ENCODE measurements around the gene CCDC38. TPM values are rescaled to one million over a fixed set of nuclear protein-coding genes. Genes with fewer than 3 reads are reported as not detected.

CCDC38 gene
- total RNA-seq, 4 donors from 2014 or later: 0.17 TPM; not detected in 3

DNA sequence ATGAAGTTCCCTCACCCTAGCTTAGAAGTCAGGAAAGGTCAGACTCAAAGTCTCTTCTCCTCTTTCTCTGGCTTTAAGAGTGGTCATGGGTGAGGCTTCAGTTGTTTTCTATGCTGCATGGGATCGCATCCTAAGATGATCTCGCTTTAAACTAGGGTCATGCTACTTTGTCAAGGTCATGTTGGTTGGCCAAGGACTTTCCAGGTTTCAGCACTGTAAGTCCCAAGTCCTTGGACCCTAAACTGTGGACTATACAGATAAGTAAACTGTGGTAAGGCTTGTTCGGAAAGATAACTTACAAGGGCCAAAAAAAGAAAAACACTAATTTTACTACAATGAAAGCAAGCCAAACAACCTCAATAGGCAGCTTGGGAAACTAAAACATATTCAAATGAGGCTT lies 36.4 kb upstream of the CCDC38 start:
- no peak overlapping the region for H3K27ac ChIP-seq (replicated peaks in 1 of 4)
- H3K4me3 ChIP-seq: no peak overlapping the region
- 98% methylated on average over 3 of the region's 3 CpGs for whole genome bisulfite sequencing

DNA sequence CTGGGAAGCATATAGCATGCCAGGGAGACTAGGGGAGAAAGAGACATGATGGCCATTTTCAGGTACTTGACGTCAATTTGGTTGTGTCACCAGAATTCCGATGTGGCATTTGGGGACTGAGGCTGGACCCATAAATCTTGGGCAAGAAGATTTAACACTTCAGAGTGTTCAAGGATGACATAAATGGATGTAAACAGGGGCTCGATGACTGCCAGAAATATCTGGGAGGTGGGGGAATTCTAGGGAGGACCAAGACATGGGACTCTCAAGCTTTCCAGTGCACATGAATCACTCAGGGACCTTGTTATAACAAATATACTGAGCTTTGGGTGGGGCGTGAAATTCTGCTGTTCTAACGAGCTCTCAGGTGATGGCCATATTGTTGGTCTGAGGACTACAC lies 35.9 kb upstream of the CCDC38 start:
- Histone ChIP-seq H3K27me3 (no peaks in the 10 kb centered on the region), H3K27ac (replicated peaks in 1 of 4) (no peak overlapping the region), H3K4me1 (no peaks in the 10 kb centered on the region), H3K9me3 (no peaks in the 10 kb centered on the region), H3K36me3 (no peaks in the 10 kb centered on the region), H3K4me3 (no peak overlapping the region)
- 88% methylated on average over 5 of the region's 5 CpGs for WGBS
- TF ChIP-seq POLR2A (IDR thresholded peaks at IDR 0.05; ENCODE audit: low read depth) (no peak), POLR2AphosphoS5 (IDR thresholded peaks at IDR 0.05) (no peak), EP300 (IDR thresholded peaks at IDR 0.05) (no peak)
- TF ChIP-seq, protein P1, sequence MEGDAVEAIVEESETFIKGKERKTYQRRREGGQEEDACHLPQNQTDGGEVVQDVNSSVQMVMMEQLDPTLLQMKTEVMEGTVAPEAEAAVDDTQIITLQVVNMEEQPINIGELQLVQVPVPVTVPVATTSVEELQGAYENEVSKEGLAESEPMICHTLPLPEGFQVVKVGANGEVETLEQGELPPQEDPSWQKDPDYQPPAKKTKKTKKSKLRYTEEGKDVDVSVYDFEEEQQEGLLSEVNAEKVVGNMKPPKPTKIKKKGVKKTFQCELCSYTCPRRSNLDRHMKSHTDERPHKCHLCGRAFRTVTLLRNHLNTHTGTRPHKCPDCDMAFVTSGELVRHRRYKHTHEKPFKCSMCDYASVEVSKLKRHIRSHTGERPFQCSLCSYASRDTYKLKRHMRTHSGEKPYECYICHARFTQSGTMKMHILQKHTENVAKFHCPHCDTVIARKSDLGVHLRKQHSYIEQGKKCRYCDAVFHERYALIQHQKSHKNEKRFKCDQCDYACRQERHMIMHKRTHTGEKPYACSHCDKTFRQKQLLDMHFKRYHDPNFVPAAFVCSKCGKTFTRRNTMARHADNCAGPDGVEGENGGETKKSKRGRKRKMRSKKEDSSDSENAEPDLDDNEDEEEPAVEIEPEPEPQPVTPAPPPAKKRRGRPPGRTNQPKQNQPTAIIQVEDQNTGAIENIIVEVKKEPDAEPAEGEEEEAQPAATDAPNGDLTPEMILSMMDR (IDR thresholded peaks at IDR 0.05): no peak
- DNase-seq (ENCODE audit: extremely low spot score): no peak
- intact Hi-C loops (cut with DNase I): no loop called here

More for the DNA sequence above, 36.4 kb upstream of the CCDC38 start:
- no peaks in the 10 kb centered on the region for H3K27me3 ChIP-seq
- H3K36me3 ChIP-seq: no peaks in the 10 kb centered on the region
- H3K9me3 ChIP-seq: no peaks in the 10 kb centered on the region
- TF ChIP-seq POLR2AphosphoS5 (IDR thresholded peaks at IDR 0.05) (no peak), EP300 (IDR thresholded peaks at IDR 0.05) (no peak), POLR2A (IDR thresholded peaks at IDR 0.05; ENCODE audit: low read depth) (no peak)
- TF ChIP-seq, protein P1 (IDR thresholded peaks at IDR 0.05): no peak
- intact Hi-C loops (cut with DNase I): no loop called here
- H3K4me1 ChIP-seq: no peaks in the 10 kb centered on the region
- no peak for DNase-seq (ENCODE audit: extremely low spot score)

DNA sequence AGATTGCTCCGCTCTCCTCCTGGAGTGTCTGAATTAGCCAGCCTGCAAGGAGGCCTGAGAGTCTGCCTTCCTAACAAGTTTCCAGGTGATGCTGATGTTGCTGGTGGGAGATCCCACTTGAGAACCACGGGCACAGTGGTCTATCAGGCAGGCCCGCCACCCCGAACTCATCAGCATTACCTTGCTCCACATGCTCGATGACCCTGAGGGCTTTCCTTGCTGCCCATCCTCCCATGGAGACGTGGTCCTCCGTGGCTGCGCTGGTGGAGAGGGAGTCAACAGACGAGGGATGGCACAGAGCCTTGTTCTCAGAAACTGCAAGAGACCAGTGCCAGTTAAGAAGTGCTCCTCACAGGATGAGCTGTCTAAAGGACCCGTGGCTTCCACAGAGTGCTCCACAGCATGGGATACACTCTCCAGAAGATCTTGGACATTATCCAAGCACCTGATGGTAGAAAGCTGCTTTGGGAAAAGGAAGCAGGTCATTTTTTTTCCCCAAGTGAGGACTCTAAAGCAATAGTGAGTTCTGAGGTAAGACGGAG lies 35.4 kb upstream of the CCDC38 start:
- Histone ChIP-seq H3K27me3 (no peaks in the 10 kb centered on the region), H3K36me3 (no peaks in the 10 kb centered on the region), H3K9me3 (no peaks in the 10 kb centered on the region), H3K4me1 (no peaks in the 10 kb centered on the region), H3K4me3 (no peak overlapping the region), H3K27ac (replicated peaks in 1 of 4) (no peak overlapping the region)
- 83% methylated on average over 11 of the region's 11 CpGs for WGBS
- no peak for DNase-seq (ENCODE audit: extremely low spot score)
- intact Hi-C loops (cut with DNase I): no loop called here
- TF ChIP-seq POLR2AphosphoS5 (IDR thresholded peaks at IDR 0.05) (no peak), POLR2A (IDR thresholded peaks at IDR 0.05; ENCODE audit: low read depth) (no peak), EP300 (IDR thresholded peaks at IDR 0.05) (no peak)
- TF ChIP-seq, protein P1 (IDR thresholded peaks at IDR 0.05): no peak

DNA sequence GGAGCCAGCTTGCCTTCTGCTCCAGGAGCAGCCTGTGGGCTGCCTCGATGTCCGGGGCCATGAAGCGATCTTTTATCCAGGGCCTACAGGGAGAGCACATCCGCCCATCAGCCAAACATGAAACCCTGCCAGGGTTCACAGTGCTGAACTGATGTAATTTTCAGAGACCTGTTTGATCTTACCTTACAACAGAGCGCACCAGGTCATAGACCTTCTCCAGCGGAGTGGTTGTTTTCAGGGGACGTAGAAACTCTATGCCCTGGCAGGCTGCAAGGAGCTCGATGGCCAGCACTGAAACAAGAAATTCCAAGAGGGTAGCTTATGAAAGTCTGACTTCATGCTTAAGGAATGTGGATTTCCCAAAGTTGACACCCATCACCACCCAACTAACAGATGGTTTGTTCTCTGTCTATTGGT lies 34.0 kb upstream of the CCDC38 start:
- DNase-seq (ENCODE audit: extremely low spot score): no peak
- no peaks in the 10 kb centered on the region for H3K9me3 ChIP-seq
- 94% methylated on average over 7 of the region's 8 CpGs for WGBS
- no peak overlapping the region for H3K27ac ChIP-seq (replicated peaks in 1 of 4)
- H3K4me3 ChIP-seq: no peak overlapping the region
- TF ChIP-seq, protein P1 (IDR thresholded peaks at IDR 0.05): no peak
- no peak for TF ChIP-seq EP300 (IDR thresholded peaks at IDR 0.05)
- no peak for TF ChIP-seq POLR2A (IDR thresholded peaks at IDR 0.05; ENCODE audit: low read depth)
- no peak for TF ChIP-seq POLR2AphosphoS5 (IDR thresholded peaks at IDR 0.05)
- intact Hi-C loops (cut with DNase I): no loop called here
- H3K27me3 ChIP-seq: no peaks in the 10 kb centered on the region
- H3K4me1 ChIP-seq: no peaks in the 10 kb centered on the region
- H3K36me3 ChIP-seq: no peaks in the 10 kb centered on the region

DNA sequence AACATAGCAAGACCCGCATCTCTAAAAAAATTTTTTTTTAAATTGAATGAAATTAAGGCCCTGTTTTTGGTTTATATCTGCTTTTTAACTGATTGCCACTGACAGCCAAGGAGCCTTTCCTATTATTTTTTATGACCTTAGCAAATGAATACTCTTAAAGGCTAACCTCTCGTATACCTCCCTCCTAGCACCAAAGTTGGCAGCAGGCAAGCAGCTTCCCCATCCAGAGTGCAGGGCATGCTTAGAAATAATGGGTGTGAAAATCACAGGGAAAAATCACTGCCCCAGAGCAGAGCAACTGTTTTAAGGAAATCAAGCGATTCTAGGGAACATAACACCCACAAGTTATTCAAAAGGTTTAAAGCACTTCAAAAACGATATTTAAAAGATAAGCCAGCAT lies 33.1 kb upstream of the CCDC38 start:
- no peaks in the 10 kb centered on the region for H3K36me3 ChIP-seq
- intact Hi-C loops (cut with DNase I): no loop called here

More for the DNA sequence above, 33.1 kb upstream of the CCDC38 start:
- TF ChIP-seq EP300 (IDR thresholded peaks at IDR 0.05) (no peak), POLR2A (IDR thresholded peaks at IDR 0.05; ENCODE audit: low read depth) (no peak)
- TF ChIP-seq, protein P1 (IDR thresholded peaks at IDR 0.05): no peak
- Histone ChIP-seq H3K4me1 (no peaks in the 10 kb centered on the region), H3K4me3 (no peak overlapping the region), H3K9me3 (no peaks in the 10 kb centered on the region), H3K27ac (replicated peaks in 1 of 4) (no peak overlapping the region), H3K27me3 (no peaks in the 10 kb centered on the region)
- no peak for DNase-seq (ENCODE audit: extremely low spot score)
- WGBS: 94% methylated on average over 4 of the region's 4 CpGs
